GM12878 (cell line): ENCODE measurements around the gene HOXD9.

Experiments
- CREM ChIP-seq: IDR thresholded peaks from 2 replicates; pipeline ENCODE4 v1.6.1; 2014; ENCODE audit warnings: antibody characterized with exemption, low read depth
- CTCF ChIP-seq, 3 experiments: IDR thresholded peaks in 2 of 3; conservative IDR thresholded peaks in 1 of 3; 2 replicates each; pipeline ENCODE4 v1.5.1; 2011; ENCODE audit warnings: low read depth in 3 of 3, low read length in 3 of 3, mild to moderate bottlenecking in 3 of 3, control low read depth in 2 of 3, moderate library complexity in 2 of 3, inconsistent platforms in 1 of 3, mixed read lengths in 1 of 3; ENCODE audit not compliant: control insufficient read depth in 2 of 3, insufficient read depth in 1 of 3; ENCODE audit errors: extremely low read depth in 1 of 3
- CUX1 ChIP-seq: IDR thresholded peaks from 2 replicates; pipeline ENCODE4 v1.6.1; 2012; ENCODE audit warnings: improper control_type of control experiment, low read depth, low read length; ENCODE audit not compliant: insufficient replicate concordance
- E2F4 ChIP-seq: IDR thresholded peaks from 2 replicates; pipeline ENCODE4 v1.6.1; 2012; ENCODE audit warnings: low read depth, low read length, improper control_type of control experiment
- EP300 ChIP-seq, 2 experiments: fragments of 150-350 bp in 1 of 2; IDR thresholded peaks; 2 replicates each; pipeline ENCODE4 v1.6.1; 2011 to 2012; ENCODE audit warnings: low read depth in 2 of 2, low read length in 2 of 2, borderline replicate concordance in 1 of 2, improper control_type of control experiment in 1 of 2, inconsistent platforms in 1 of 2; ENCODE audit not compliant: control insufficient read depth in 1 of 2
- ESRRA ChIP-seq: IDR thresholded peaks from 2 replicates; pipeline ENCODE4 v1.6.1; 2012; ENCODE audit warnings: mild to moderate bottlenecking, low read length, improper control_type of control experiment
- EZH2 ChIP-seq: IDR thresholded peaks from 2 replicates; pipeline ENCODE4 v1.6.1; 2012; ENCODE audit warnings: low read depth, mild to moderate bottlenecking, control low read depth, inconsistent platforms, low read length, borderline replicate concordance; ENCODE audit not compliant: control insufficient read depth
- HDAC6 ChIP-seq: fragments of 200-600 bp; sonication (generic); IDR thresholded peaks from one replicate; pipeline ENCODE4 v1.8.0; 2017; ENCODE audit warnings: antibody characterized with exemption; ENCODE audit not compliant: unreplicated experiment
- JUND ChIP-seq: IDR thresholded peaks from 2 replicates; pipeline ENCODE4 v1.6.1; 2012; ENCODE audit warnings: low read depth, mild to moderate bottlenecking, low read length, improper control_type of control experiment, moderate library complexity
- NR2C1 ChIP-seq: fragments of 450-650 bp; IDR thresholded peaks from 2 replicates; pipeline ENCODE4 v1.6.1; 2017; ENCODE audit warnings: antibody characterized with exemption, mild to moderate bottlenecking, moderate library complexity
- REST ChIP-seq: IDR thresholded peaks from 2 replicates; pipeline ENCODE4 v1.6.1; 2012; ENCODE audit warnings: mild to moderate bottlenecking, low read depth, low read length
- YY1 ChIP-seq: IDR thresholded peaks from 2 replicates; pipeline ENCODE4 v1.6.1; 2011; ENCODE audit warnings: low read depth, mild to moderate bottlenecking, low read length

GRCh38 chr2:176127774-176128072, 5.2 kb downstream of the HOXD9 start:
- TF ChIP-seq CTCF (IDR thresholded peaks at IDR 0.05 in 2 of 3, conservative IDR thresholded peaks at IDR 0.05 in 1 of 3; ENCODE audit: control insufficient read depth in 2 of 3, extremely low read depth in 1 of 3, insufficient read depth in 1 of 3, low read depth in 3 of 3, low read length in 3 of 3) (no peak), EP300 (IDR thresholded peaks at IDR 0.05; ENCODE audit: borderline replicate concordance in 1 of 2, control insufficient read depth in 1 of 2, low read depth in 2 of 2, low read length in 2 of 2) (no peak), E2F4 (no peak), ESRRA (no peak), EZH2 (no peak), CREM (no peak), JUND (no peak), HDAC6 (no peak), CUX1 (no peak), NR2C1 (no peak), YY1 (no peak), REST (no peak)
